H9 (cell line): ENCODE results near the gene PFDN2. TPM values are rescaled to one million over a fixed set of nuclear protein-coding genes. Genes with fewer than 3 reads are reported as not detected.

Experiments used
- DNase-seq: peaks from one replicate; pipeline ENCODE4 v3.0.0-alpha.2; 2017
- H2AFZ ChIP-seq: one replicate; pipeline ENCODE4 v1.6.1; 2013; ENCODE audit warnings: mild to moderate bottlenecking, low read length, control low read depth, moderate library complexity
- H2AK5ac ChIP-seq: 2 replicates; pipeline ENCODE4 v1.6.1; 2013; ENCODE audit warnings: low read length, control low read depth, mixed read lengths; ENCODE audit not compliant: insufficient read length
- H2BK120ac ChIP-seq: one replicate; pipeline ENCODE4 v1.6.1; 2013; ENCODE audit warnings: low read depth, mild to moderate bottlenecking, low read length, control low read depth, inconsistent platforms; ENCODE audit not compliant: poor library complexity, severe bottlenecking
- H2BK12ac ChIP-seq: 2 replicates; pipeline ENCODE4 v1.6.1; 2013; ENCODE audit warnings: low read length, control low read depth, mixed read lengths, low read depth; ENCODE audit not compliant: insufficient read length
- H2BK15ac ChIP-seq: 2 replicates; pipeline ENCODE4 v1.6.1; 2013; ENCODE audit warnings: low read depth, low read length, control low read depth
- H2BK20ac ChIP-seq: one replicate; pipeline ENCODE4 v1.6.1; 2013; ENCODE audit warnings: low read depth, mild to moderate bottlenecking, low read length, control low read depth, inconsistent platforms; ENCODE audit not compliant: poor library complexity, severe bottlenecking
- H2BK5ac ChIP-seq: 2 replicates; pipeline ENCODE4 v1.6.1; 2013; ENCODE audit warnings: low read length, control low read depth, mixed read lengths; ENCODE audit not compliant: insufficient read length
- H3K14ac ChIP-seq: 2 replicates; pipeline ENCODE4 v1.6.1; 2013; ENCODE audit warnings: low read length, control low read depth; ENCODE audit not compliant: insufficient read depth
- H3K18ac ChIP-seq: 2 replicates; pipeline ENCODE4 v1.6.1; 2013; ENCODE audit warnings: low read depth, mild to moderate bottlenecking, mixed read lengths, low read length, control low read depth; ENCODE audit not compliant: insufficient read length
- H3K23ac ChIP-seq: 2 replicates; pipeline ENCODE4 v1.6.1; 2013; ENCODE audit warnings: low read length, control low read depth, mixed read lengths, low read depth; ENCODE audit not compliant: insufficient read length
- H3K23me2 ChIP-seq: 2 replicates; pipeline ENCODE4 v1.6.1; 2013; ENCODE audit warnings: low read depth, mild to moderate bottlenecking, mixed read lengths, low read length, control low read depth; ENCODE audit not compliant: insufficient read length, poor library complexity, severe bottlenecking
- H3K27ac ChIP-seq: 2 replicates; pipeline ENCODE4 v1.5.1; 2013; ENCODE audit warnings: low read length, control low read depth, mixed read lengths, low read depth; ENCODE audit not compliant: insufficient read length
- H3K27me3 ChIP-seq: 2 replicates; pipeline ENCODE4 v1.6.1; 2013; ENCODE audit warnings: low read length, control low read depth, inconsistent platforms; ENCODE audit not compliant: insufficient read depth
- H3K4ac ChIP-seq: 2 replicates; pipeline ENCODE4 v1.6.1; 2013; ENCODE audit warnings: low read depth, mild to moderate bottlenecking, control low read depth, inconsistent platforms, low read length, moderate library complexity
- H3K4me1 ChIP-seq: 2 replicates; pipeline ENCODE4 v1.6.1; 2013; ENCODE audit warnings: low read length, control low read depth, inconsistent platforms; ENCODE audit not compliant: insufficient read depth
- H3K4me2 ChIP-seq: 2 replicates; pipeline ENCODE4 v1.6.1; 2013; ENCODE audit warnings: low read length, control low read depth, mixed read lengths; ENCODE audit not compliant: insufficient read length, insufficient read depth
- H3K56ac ChIP-seq: 2 replicates; pipeline ENCODE4 v1.6.1; 2013; ENCODE audit warnings: low read depth, mild to moderate bottlenecking, mixed read lengths, low read length, control low read depth; ENCODE audit not compliant: insufficient read length
- H3K79me1 ChIP-seq: 2 replicates; pipeline ENCODE4 v1.6.1; 2013; ENCODE audit warnings: low read depth, mild to moderate bottlenecking, moderate library complexity, low read length, control low read depth, inconsistent platforms; ENCODE audit not compliant: insufficient read depth, poor library complexity, severe bottlenecking
- H3K79me2 ChIP-seq: 2 replicates; pipeline ENCODE4 v1.6.1; 2013; ENCODE audit warnings: low read length, control low read depth, inconsistent platforms; ENCODE audit not compliant: insufficient read depth
- H3K9ac ChIP-seq: 2 replicates; pipeline ENCODE4 v1.6.1; 2013; ENCODE audit warnings: low read length, control low read depth, mixed read lengths; ENCODE audit not compliant: insufficient read length; ENCODE audit errors: extremely low read depth
- H3K9me3 ChIP-seq: one replicate; pipeline ENCODE4 v1.6.1; 2013; ENCODE audit warnings: low read depth, low read length, inconsistent platforms; ENCODE audit not compliant: control insufficient read depth
- H3T11ph ChIP-seq: one replicate; pipeline ENCODE4 v1.6.1; 2013; ENCODE audit warnings: mild to moderate bottlenecking, low read length, control low read depth, inconsistent platforms
- H4K20me1 ChIP-seq: one replicate; pipeline ENCODE4 v1.6.1; 2013; ENCODE audit not compliant: control insufficient read depth, insufficient read length, insufficient read depth
- H4K5ac ChIP-seq: 2 replicates; pipeline ENCODE4 v1.6.1; 2013; ENCODE audit warnings: low read depth, mild to moderate bottlenecking, mixed read lengths, low read length, control low read depth; ENCODE audit not compliant: insufficient read length
- H4K8ac ChIP-seq: replicated peaks from 2 replicates; pipeline ENCODE4 v1.6.1; 2013; ENCODE audit warnings: low read length, control low read depth, mixed read lengths, low read depth; ENCODE audit not compliant: insufficient read length
- H4K91ac ChIP-seq: 2 replicates; pipeline ENCODE4 v1.6.1; 2013; ENCODE audit warnings: low read depth, mild to moderate bottlenecking, moderate library complexity, mixed read lengths, low read length, control low read depth; ENCODE audit not compliant: insufficient read length
- H3K27ac Mint-ChIP-seq, 3 experiments: 2 replicates in 2 of 3; 3 replicates in 1 of 3; pipeline ENCODE4 v1.8.0; 2020 to 2021; ENCODE audit warnings: mixed read lengths in 3 of 3, mild to moderate bottlenecking in 1 of 3, moderate library complexity in 1 of 3
- H3K27me3 Mint-ChIP-seq: 2 replicates; pipeline ENCODE4 v1.8.0; 2021; ENCODE audit warnings: low read depth, mild to moderate bottlenecking, moderate library complexity, mixed read lengths
- H3K36me3 Mint-ChIP-seq, 3 experiments: 2 replicates in 2 of 3; 3 replicates in 1 of 3; pipeline ENCODE4 v1.8.0; 2020 to 2021; ENCODE audit warnings: low read depth in 3 of 3, mixed read lengths in 3 of 3; ENCODE audit not compliant: insufficient read depth in 1 of 3
- H3K4me1 Mint-ChIP-seq, 2 experiments: 2 replicates each; pipeline ENCODE4 v1.8.0; 2020; ENCODE audit warnings: mixed read lengths in 2 of 2
- H3K4me3 Mint-ChIP-seq, 2 experiments: 2 replicates in 1 of 2; 3 replicates in 1 of 2; pipeline ENCODE4 v1.8.0; 2020 to 2021; ENCODE audit warnings: mild to moderate bottlenecking in 2 of 2, mixed read lengths in 2 of 2, moderate library complexity in 1 of 2
- H3K9me3 Mint-ChIP-seq, 2 experiments: 2 replicates in 1 of 2; 3 replicates in 1 of 2; pipeline ENCODE4 v1.8.0; 2020; ENCODE audit warnings: mild to moderate bottlenecking in 2 of 2, mixed read lengths in 2 of 2, moderate library complexity in 1 of 2
- WGBS: extraction: QIAGEN DNeasy Blood & Tissue Kit; methylation state at CpG from one replicate; pipeline ENCODE4 v1.1.7; 2013; ENCODE audit warnings: missing lambda C conversion rate, low lambda C conversion rate, mixed read lengths; ENCODE audit not compliant: insufficient read length; ENCODE audit errors: extremely low coverage; 5-methylcytosine and 5-hydroxymethylcytosine counted together
- total RNA-seq: library from RNA; stranded (reverse); gene quantifications from 2 replicates; pipeline ENCODE4 v1.2.1, GENCODE V29; 2021
- TF ChIP-seq, protein P1 (sequence below): fragments of 200-600 bp; sonication (generic); conservative IDR thresholded peaks from 3 replicates; pipeline ENCODE4 v1.8.0; 2021; ENCODE audit warnings: antibody characterized with exemption, mild to moderate bottlenecking

The PFDN2 gene
- total RNA-seq, 1 experiment from 2014 or later, result 71.8 TPM

DNA sequence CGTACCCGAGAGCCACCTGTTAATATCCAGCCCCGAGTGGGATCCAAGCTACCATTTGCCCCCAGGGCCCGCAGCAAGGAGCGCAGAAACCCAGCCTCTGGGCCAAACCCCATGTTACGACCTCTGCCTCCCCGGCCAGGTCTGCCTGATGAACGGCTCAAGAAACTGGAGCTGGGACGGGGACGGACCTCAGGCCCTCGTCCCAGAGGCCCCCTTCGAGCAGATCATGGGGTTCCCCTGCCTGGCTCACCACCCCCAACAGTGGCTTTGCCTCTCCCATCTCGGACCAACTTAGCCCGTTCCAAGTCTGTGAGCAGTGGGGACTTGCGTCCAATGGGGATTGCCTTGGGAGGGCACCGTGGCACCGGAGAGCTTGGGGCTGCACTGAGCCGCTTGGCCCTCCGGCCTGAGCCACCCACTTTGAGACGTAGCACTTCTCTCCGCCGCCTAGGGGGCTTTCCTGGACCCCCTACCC is 42.9 kb upstream of the PFDN2 start:
- Histone ChIP-seq H3K18ac (no peak overlapping the region), H3K23ac (no peak overlapping the region), H3K79me1 (no peaks in the 10 kb centered on the region), H2AFZ (no peak overlapping the region), H3K23me2 (peaks cover 10% of the 10 kb centered on the region), H3K79me2 (no peaks in the 10 kb centered on the region), H3K4me2 (peak overlapping the region; percentile 94), H4K5ac (no peak overlapping the region), H3K9ac (no peak overlapping the region), H2BK15ac (no peak overlapping the region), H2BK20ac (no peak overlapping the region), H2AK5ac (no peak overlapping the region), H3K14ac (no peak overlapping the region), H3K9me3 (no peaks in the 10 kb centered on the region), H3K27ac (no peak overlapping the region), H3K4ac (no peak overlapping the region), H3K4me1 (no peaks in the 10 kb centered on the region), H2BK5ac (no peak overlapping the region), H3K27me3 (no peaks in the 10 kb centered on the region), H3K56ac (no peak overlapping the region), H4K91ac (no peak overlapping the region), H4K8ac (no peak overlapping the region), H2BK120ac (no peak overlapping the region), H2BK12ac (no peak overlapping the region), H4K20me1 (no peaks in the 10 kb centered on the region), H3T11ph (no peak overlapping the region)
- TF ChIP-seq, protein P1, sequence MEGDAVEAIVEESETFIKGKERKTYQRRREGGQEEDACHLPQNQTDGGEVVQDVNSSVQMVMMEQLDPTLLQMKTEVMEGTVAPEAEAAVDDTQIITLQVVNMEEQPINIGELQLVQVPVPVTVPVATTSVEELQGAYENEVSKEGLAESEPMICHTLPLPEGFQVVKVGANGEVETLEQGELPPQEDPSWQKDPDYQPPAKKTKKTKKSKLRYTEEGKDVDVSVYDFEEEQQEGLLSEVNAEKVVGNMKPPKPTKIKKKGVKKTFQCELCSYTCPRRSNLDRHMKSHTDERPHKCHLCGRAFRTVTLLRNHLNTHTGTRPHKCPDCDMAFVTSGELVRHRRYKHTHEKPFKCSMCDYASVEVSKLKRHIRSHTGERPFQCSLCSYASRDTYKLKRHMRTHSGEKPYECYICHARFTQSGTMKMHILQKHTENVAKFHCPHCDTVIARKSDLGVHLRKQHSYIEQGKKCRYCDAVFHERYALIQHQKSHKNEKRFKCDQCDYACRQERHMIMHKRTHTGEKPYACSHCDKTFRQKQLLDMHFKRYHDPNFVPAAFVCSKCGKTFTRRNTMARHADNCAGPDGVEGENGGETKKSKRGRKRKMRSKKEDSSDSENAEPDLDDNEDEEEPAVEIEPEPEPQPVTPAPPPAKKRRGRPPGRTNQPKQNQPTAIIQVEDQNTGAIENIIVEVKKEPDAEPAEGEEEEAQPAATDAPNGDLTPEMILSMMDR, result no peak
- DNase-seq, result no peak
- Mint-ChIP-seq H3K4me3 (peak overlapping the region; percentile 81 to 89), H3K4me1 (peaks cover 26% of the 10 kb centered on the region in 2 experiments), H3K36me3 (peaks cover 29 to 67% (median 56%) of the 10 kb centered on the region in 3 experiments), H3K27me3 (no peaks in the 10 kb centered on the region; the same call in 1 of the 2 replicates), H3K27ac (no peak overlapping the region), H3K9me3 (no peaks in the 10 kb centered on the region)
- no CpG with 5 or more reads among the region's 22 CpGs for WGBS
